H1 (cell line): Measurements from ENCODE around the gene RAB22A. TPM values are rescaled to one million over a fixed set of nuclear protein-coding genes. Genes with fewer than 3 reads are reported as not detected.

ENCODE experiments used
- CTCF ChIA-PET: fragments of 300-600 bp; sonication (Branson Sonifier 250); formaldehyde crosslinking; loops from one replicate; lab custom pipeline; 2021; ENCODE audit not compliant: partially characterized antibody; lab: Charles Lee
- POLR2A ChIA-PET: fragments of 300-600 bp; sonication (Branson Sonifier 250); formaldehyde crosslinking; loops from one replicate; lab custom pipeline; 2021; ENCODE audit warnings: inconsistent platforms; ENCODE audit not compliant: partially characterized antibody; lab: Charles Lee
- DNase-seq, 2 experiments: peaks; one replicate each; pipeline versions ENCODE4 v3.0.0 to v3.0.0-alpha.2; 2010 to 2022; ENCODE audit warnings: low spot score in 2 of 2, low read depth in 1 of 2, mixed read lengths in 1 of 2
- FAIRE-seq: peaks from 2 replicates; lab custom pipeline; 2011; peaks lifted over from hg19 to GRCh38; lab: Jason Lieb, UNC
- H2AFZ ChIP-seq: 2 replicates; pipeline ENCODE4 v1.8.1; 2012; ENCODE audit warnings: low read length, inconsistent platforms
- H2AK5ac ChIP-seq: 2 replicates; pipeline ENCODE4 v1.6.1; 2013; ENCODE audit warnings: low read depth, low read length
- H2BK120ac ChIP-seq: replicated peaks from 2 replicates; pipeline ENCODE3; 2013; ENCODE audit warnings: low read depth, low read length, inconsistent platforms
- H2BK12ac ChIP-seq: 2 replicates; pipeline ENCODE4 v1.6.1; 2013; ENCODE audit warnings: low read depth, low read length
- H2BK15ac ChIP-seq: 2 replicates; pipeline ENCODE4 v1.6.1; 2013; ENCODE audit warnings: low read length
- H2BK20ac ChIP-seq: 2 replicates; pipeline ENCODE4 v1.6.1; 2013; ENCODE audit warnings: low read length
- H2BK5ac ChIP-seq: 2 replicates; pipeline ENCODE4 v1.6.1; 2013; ENCODE audit warnings: low read depth, low read length
- H3K14ac ChIP-seq: 2 replicates; pipeline ENCODE4 v1.6.1; 2013; ENCODE audit warnings: inconsistent platforms; ENCODE audit not compliant: insufficient read length
- H3K18ac ChIP-seq: 2 replicates; pipeline ENCODE4 v1.6.1; 2013; ENCODE audit warnings: low read length; ENCODE audit errors: extremely low read depth
- H3K23ac ChIP-seq: 2 replicates; pipeline ENCODE4 v1.6.1; 2013; ENCODE audit warnings: inconsistent platforms; ENCODE audit not compliant: insufficient read length
- H3K23me2 ChIP-seq: 2 replicates; pipeline ENCODE4 v1.6.1; 2013; ENCODE audit warnings: low read depth, low read length
- H3K27ac ChIP-seq: 2 replicates; pipeline ENCODE4 v1.6.1; 2011; ENCODE audit warnings: low read depth, low read length, inconsistent platforms
- H3K27me3 ChIP-seq, 4 experiments: replicated peaks in 1 of 4; 1 replicate in 1 of 4; 2 replicates in 3 of 4; pipeline versions ENCODE4 v1.6.1 to v1.8.1; 2011 to 2013; ENCODE audit warnings: low read length in 3 of 4, mild to moderate bottlenecking in 3 of 4, inconsistent platforms in 2 of 4, mixed read lengths in 2 of 4, moderate library complexity in 1 of 4; ENCODE audit not compliant: control insufficient read depth in 3 of 4, insufficient read depth in 3 of 4; ENCODE audit errors: extremely low read depth in 1 of 4
- H3K36me3 ChIP-seq, 4 experiments: 2 replicates each; pipeline versions ENCODE4 v1.6.1 to v1.8.1; 2011 to 2013; ENCODE audit warnings: mild to moderate bottlenecking in 4 of 4, low read length in 3 of 4, moderate library complexity in 2 of 4, control low read depth in 1 of 4, inconsistent platforms in 1 of 4; ENCODE audit not compliant: insufficient read depth in 4 of 4, control insufficient read depth in 2 of 4
- H3K4ac ChIP-seq: replicated peaks from 2 replicates; pipeline ENCODE3; 2013; ENCODE audit warnings: low read length, low read depth, mixed read lengths, inconsistent platforms; ENCODE audit not compliant: insufficient read length
- H3K4me1 ChIP-seq, 4 experiments: replicated peaks in 1 of 4; 1 replicate in 1 of 4; 2 replicates in 3 of 4; pipeline versions ENCODE4 v1.6.1 to v1.8.1; 2011 to 2013; ENCODE audit warnings: low read length in 3 of 4, inconsistent platforms in 2 of 4, mixed read lengths in 1 of 4; ENCODE audit not compliant: insufficient read depth in 4 of 4, control insufficient read depth in 3 of 4
- H3K4me2 ChIP-seq, 2 experiments: 2 replicates each; pipeline versions ENCODE4 v1.6.1 to v1.8.1; 2011 to 2013; ENCODE audit warnings: low read depth in 2 of 2, low read length in 2 of 2, control low read depth in 1 of 2, inconsistent platforms in 1 of 2, mild to moderate bottlenecking in 1 of 2; ENCODE audit not compliant: insufficient read depth in 1 of 2
- H3K4me3 ChIP-seq, 4 experiments: fragments of 200-600, 300-600 bp in 1 of 4; sonication (generic), shearing (Covaris generic), sonication (Bioruptor Twin) in 1 of 4; 2 replicates each; pipeline versions ENCODE4 v1.5.1 to v1.8.1; 2011 to 2016; ENCODE audit warnings: low read length in 4 of 4, low read depth in 3 of 4, control low read depth in 2 of 4, inconsistent platforms in 2 of 4, mild to moderate bottlenecking in 2 of 4, mixed read lengths in 1 of 4, moderate library complexity in 1 of 4; ENCODE audit not compliant: insufficient read depth in 2 of 4; ENCODE audit errors: extremely low read depth in 1 of 4
- H3K56ac ChIP-seq: replicated peaks from 2 replicates; pipeline ENCODE3; 2013; ENCODE audit warnings: low read depth, mild to moderate bottlenecking, mixed read lengths, low read length, inconsistent platforms; ENCODE audit not compliant: insufficient read length
- H3K79me1 ChIP-seq: 2 replicates; pipeline ENCODE4 v1.6.1; 2013; ENCODE audit warnings: low read depth, low read length, control low read depth
- H3K79me2 ChIP-seq, 2 experiments: 2 replicates each; pipeline versions ENCODE4 v1.6.1 to v1.8.1; 2012 to 2013; ENCODE audit warnings: low read length in 2 of 2, mild to moderate bottlenecking in 2 of 2, inconsistent platforms in 1 of 2; ENCODE audit not compliant: insufficient read depth in 2 of 2, control insufficient read depth in 1 of 2
- H3K9ac ChIP-seq, 4 experiments: replicated peaks in 1 of 4; 1 replicate in 1 of 4; 2 replicates in 3 of 4; pipeline versions ENCODE4 v1.6.1 to v1.8.1; 2011 to 2013; ENCODE audit warnings: low read depth in 3 of 4, low read length in 3 of 4, control low read depth in 2 of 4, mild to moderate bottlenecking in 2 of 4, moderate library complexity in 2 of 4, inconsistent platforms in 1 of 4; ENCODE audit errors: extremely low read depth in 1 of 4
- H3K9me3 ChIP-seq, 2 experiments: 2 replicates each; pipeline versions ENCODE4 v1.6.1 to v1.8.1; 2012 to 2013; ENCODE audit warnings: mild to moderate bottlenecking in 2 of 2, moderate library complexity in 2 of 2, control low read depth in 1 of 2, inconsistent platforms in 1 of 2, low read depth in 1 of 2, low read length in 1 of 2, mixed read lengths in 1 of 2; ENCODE audit not compliant: insufficient read depth in 2 of 2
- H4K20me1 ChIP-seq, 2 experiments: replicated peaks in 1 of 2; 2 replicates each; pipeline versions ENCODE3 to v1.8.1; 2011 to 2013; ENCODE audit warnings: inconsistent platforms in 2 of 2, low read length in 2 of 2, mild to moderate bottlenecking in 1 of 2; ENCODE audit not compliant: insufficient read depth in 2 of 2, control insufficient read depth in 1 of 2
- H4K5ac ChIP-seq: 2 replicates; pipeline ENCODE4 v1.6.1; 2013; ENCODE audit warnings: low read length, low read depth, mixed read lengths, inconsistent platforms; ENCODE audit not compliant: insufficient read length
- H4K8ac ChIP-seq: 2 replicates; pipeline ENCODE4 v1.8.0; 2013; ENCODE audit warnings: mild to moderate bottlenecking, moderate library complexity, low read length, inconsistent platforms; ENCODE audit not compliant: insufficient read depth; ENCODE audit errors: extremely low read depth
- H4K91ac ChIP-seq: replicated peaks from 2 replicates; pipeline ENCODE3; 2013; ENCODE audit warnings: low read length, mixed read lengths, inconsistent platforms; ENCODE audit not compliant: insufficient read length
- EZH2 ChIP-seq: fragments of 200-600 bp; sonication (generic); IDR thresholded peaks from 2 replicates; pipeline ENCODE4 v1.7.1; 2012; ENCODE audit warnings: low read depth, mild to moderate bottlenecking, moderate library complexity, low read length, inconsistent platforms; ENCODE audit not compliant: severe bottlenecking
- HDAC2 ChIP-seq, 2 experiments: fragments of 300-600 bp in 1 of 2; sonication (generic) in 1 of 2; IDR thresholded peaks; 2 replicates each; pipeline ENCODE4 v1.6.1; 2011 to 2012; ENCODE audit warnings: low read depth in 2 of 2, low read length in 2 of 2, mild to moderate bottlenecking in 2 of 2, moderate library complexity in 2 of 2, borderline replicate concordance in 1 of 2, inconsistent platforms in 1 of 2
- HDAC6 ChIP-seq: IDR thresholded peaks from one replicate; pipeline ENCODE4 v1.7.1; 2012; ENCODE audit warnings: low read depth, mild to moderate bottlenecking, inconsistent platforms, low read length, moderate library complexity
- JUN ChIP-seq: IDR thresholded peaks from 2 replicates; pipeline ENCODE4 v1.6.1; 2011; ENCODE audit warnings: low read depth, mild to moderate bottlenecking, improper control_type of control experiment, low read length
- RBBP5 ChIP-seq: IDR thresholded peaks from 2 replicates; pipeline ENCODE4 v1.7.1; 2012; ENCODE audit warnings: low read depth, mild to moderate bottlenecking, inconsistent platforms, low read length, moderate library complexity, borderline replicate concordance
- SIX5 ChIP-seq: IDR thresholded peaks from 2 replicates; pipeline ENCODE4 v1.6.1; 2011; ENCODE audit warnings: mild to moderate bottlenecking, low read depth, low read length
- SP2 ChIP-seq: IDR thresholded peaks from 2 replicates; pipeline ENCODE4 v1.6.1; 2012; ENCODE audit warnings: mild to moderate bottlenecking, low read length, inconsistent platforms
- SRF ChIP-seq: IDR thresholded peaks from 2 replicates; pipeline ENCODE4 v1.6.1; 2011; ENCODE audit warnings: mild to moderate bottlenecking, low read depth, low read length, moderate library complexity
- TBP ChIP-seq: IDR thresholded peaks from 2 replicates; pipeline ENCODE4 v1.6.1; 2011; ENCODE audit warnings: low read depth, low read length, improper control_type of control experiment
- WGBS, 2 experiments: shearing (Covaris generic) in 1 of 2; methylation state at CpG; one replicate each; pipeline versions ENCODE4 v1.1.6 to v1.1.7; 2013 to 2015; ENCODE audit warnings: low lambda C conversion rate in 2 of 2, mixed read lengths in 2 of 2, inconsistent platforms in 1 of 2, low coverage in 1 of 2, missing lambda C conversion rate in 1 of 2; ENCODE audit not compliant: insufficient replicate concordance in 2 of 2, insufficient coverage in 1 of 2, insufficient read length in 1 of 2; ENCODE audit errors: extremely low coverage in 1 of 2, missing lambda C conversion rate in 1 of 2; 5-methylcytosine and 5-hydroxymethylcytosine counted together
- polyA plus RNA-seq, 7 experiments: library from polyadenylated mRNA; depleted of rRNA in 3 of 7; stranded (reverse) in 5 of 7; unstranded in 2 of 7; fragments of >200 nt in 5 of 7; fragments of 200-250 nt in 2 of 7; gene quantifications; 1 replicate in 5 of 7; 2 replicates in 1 of 7; 4 replicates in 1 of 7; pipeline versions ENCODE4 v1.2.1 to v1.2.3, GENCODE V29; 2011 to 2013; ENCODE audit warnings: missing spikeins in 2 of 7, mixed read lengths in 2 of 7
- total RNA-seq: library from RNA; stranded (reverse); fragmentation: NEBNext Ultra II Directional; extraction: Animal tissue kit (Norgen Biotek cat#: 25700); gene quantifications from 2 replicates; pipeline ENCODE4 v1.2.1, GENCODE V29; 2021
- TF ChIP-seq, protein P1 (sequence below): IDR thresholded peaks from 2 replicates; pipeline ENCODE4 v1.6.1; 2012; ENCODE audit warnings: inconsistent platforms

RAB22A gene
- total and polyA plus RNA-seq, 2 of the 8 experiments (the other 6 are each of a cell fraction or from before 2014, with no cell fraction given) = 3.1 to 6.6 TPM

DNA sequence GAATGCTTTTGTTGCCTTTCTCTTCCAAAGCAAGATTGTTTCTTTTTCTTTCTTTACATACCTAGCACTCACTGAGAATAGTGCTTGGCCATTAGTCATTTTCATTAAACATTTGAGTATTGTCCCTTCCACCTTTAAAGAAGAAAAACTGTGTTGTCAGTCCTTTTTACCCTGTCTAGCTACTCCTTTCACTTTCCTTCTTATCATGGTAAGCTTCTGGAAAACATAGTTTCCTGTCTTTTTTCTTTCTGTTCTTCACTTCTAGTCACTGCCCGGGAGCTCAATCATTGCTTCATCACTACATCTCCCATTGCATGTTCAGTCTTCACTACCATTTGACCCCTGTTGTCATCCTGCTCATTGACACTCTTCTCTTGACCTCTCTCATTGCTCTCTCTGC, 91.6 kb downstream of the RAB22A start:
- Histone ChIP-seq H3K23ac (no peak overlapping the region), H3K23me2 (no peaks in the 10 kb centered on the region; the same call in 1 of the 2 replicates), H2BK20ac (no peak overlapping the region), H3K9me3 (no peaks in the 10 kb centered on the region), H3K18ac (no peak overlapping the region), H3K79me2 (peaks cover 19 to 97% of the 10 kb centered on the region in 2 experiments), H3K14ac (no peak overlapping the region), H3K27ac (no peak overlapping the region), H3K9ac (no peak overlapping the region), H3K4me1 (peaks cover 0 to 3% (median 2%) of the 10 kb centered on the region in 4 experiments; a peak in 1 of 7 replicates), H3K36me3 (no peaks in the 10 kb centered on the region), H3K4ac (no peak overlapping the region), H2BK5ac (no peak overlapping the region), H3K4me3 (no peak overlapping the region), H2AFZ (no peak overlapping the region), H3K27me3 (no peaks in the 10 kb centered on the region), H4K8ac (no peak overlapping the region), H3K56ac (no peak overlapping the region), H4K20me1 (peaks cover 2 to 11% of the 10 kb centered on the region in 2 experiments), H2BK15ac (no peak overlapping the region), H2AK5ac (no peak overlapping the region), H2BK12ac (no peak overlapping the region), H4K5ac (no peak overlapping the region), H2BK120ac (no peak overlapping the region), H3K4me2 (no peak overlapping the region), H3K79me1 (peaks cover 11% of the 10 kb centered on the region), H4K91ac (no peak overlapping the region)
- ChIA-PET POLR2A (interaction anchor here (1.8 kb wide), 1 partner anchor 12 kb away, joined by 5 read pairs; the partner anchor contains the start of gene VAPB), CTCF (no interaction called here)
- no peak for FAIRE-seq
- WGBS, 2 experiments = 100% methylated on average over 1 of the region's 1 CpG; no CpG with 5 or more reads in 1 of the 2 experiments
- no peak for DNase-seq
- no peak for TF ChIP-seq SIX5
- TF ChIP-seq, protein P1, sequence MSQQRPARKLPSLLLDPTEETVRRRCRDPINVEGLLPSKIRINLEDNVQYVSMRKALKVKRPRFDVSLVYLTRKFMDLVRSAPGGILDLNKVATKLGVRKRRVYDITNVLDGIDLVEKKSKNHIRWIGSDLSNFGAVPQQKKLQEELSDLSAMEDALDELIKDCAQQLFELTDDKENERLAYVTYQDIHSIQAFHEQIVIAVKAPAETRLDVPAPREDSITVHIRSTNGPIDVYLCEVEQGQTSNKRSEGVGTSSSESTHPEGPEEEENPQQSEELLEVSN = no peak
- TF ChIP-seq TBP = no peak
- no peak for TF ChIP-seq SRF
- no peak for TF ChIP-seq JUN
- TF ChIP-seq RBBP5 = no peak
- no peak for TF ChIP-seq SP2
- no peak for TF ChIP-seq HDAC2 (IDR thresholded peaks at IDR 0.05; ENCODE audit: borderline replicate concordance in 1 of 2, low read depth in 2 of 2, low read length in 2 of 2)
- TF ChIP-seq EZH2 = no peak
- TF ChIP-seq HDAC6 = no peak
